Cerebellar nuclear complex (tissue), 1 donor: ENCODE measurements around the gene BTBD3.

Experiments
- DNase-seq, 2 experiments: peaks; one replicate each; lab custom pipeline; 2025; lab: John Stamatoyannopoulos, UW

The BTBD3 gene

GRCh38 chr20:11918391-11918845 is 725 bp downstream of the BTBD3 start:
- no peak for DNase-seq

DNA sequence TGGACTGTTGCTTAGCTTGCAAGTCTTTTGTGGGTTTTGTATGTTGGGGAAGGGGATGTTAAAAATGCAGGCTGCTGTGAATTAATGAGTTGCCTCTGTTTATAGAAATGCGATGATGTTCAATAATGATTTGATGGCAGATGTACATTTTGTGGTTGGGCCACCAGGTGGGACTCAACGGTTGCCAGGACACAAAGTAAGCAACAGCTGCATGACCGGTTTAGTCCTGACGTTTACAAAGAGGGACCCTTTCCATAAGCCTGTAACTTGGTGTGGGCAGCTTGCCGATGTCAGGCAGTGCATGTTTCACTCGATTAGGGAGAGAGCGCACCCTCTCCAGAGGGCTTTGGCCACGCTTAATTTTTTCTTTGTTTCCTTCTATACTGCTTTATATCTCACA is 1.3 kb downstream of the BTBD3 start:
- peak in 1 of 2 experiments; percentile 22 for DNase-seq

DNA sequence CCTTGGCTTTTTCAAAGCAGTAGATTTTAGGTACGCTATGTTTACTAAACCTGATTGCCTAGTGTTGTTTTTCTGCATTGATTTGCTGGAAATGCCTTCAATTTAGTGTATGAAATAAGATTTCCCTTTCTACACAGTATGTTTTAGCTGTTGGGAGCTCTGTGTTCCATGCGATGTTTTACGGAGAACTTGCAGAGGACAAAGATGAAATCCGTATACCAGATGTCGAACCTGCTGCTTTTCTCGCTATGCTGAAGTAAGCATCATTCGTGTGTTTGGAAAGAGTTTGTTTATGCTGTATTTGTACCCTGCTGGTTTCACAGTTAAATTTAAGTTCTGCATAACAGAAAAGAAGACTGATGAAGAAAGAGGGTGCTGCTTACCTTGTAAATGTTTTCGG is 1.9 kb downstream of the BTBD3 start:
- no peak for DNase-seq

- DNase-seq = no peak
These were observed 2.4 kb downstream of the BTBD3 start for GRCh38 chr20:11920083-11920482.

DNA sequence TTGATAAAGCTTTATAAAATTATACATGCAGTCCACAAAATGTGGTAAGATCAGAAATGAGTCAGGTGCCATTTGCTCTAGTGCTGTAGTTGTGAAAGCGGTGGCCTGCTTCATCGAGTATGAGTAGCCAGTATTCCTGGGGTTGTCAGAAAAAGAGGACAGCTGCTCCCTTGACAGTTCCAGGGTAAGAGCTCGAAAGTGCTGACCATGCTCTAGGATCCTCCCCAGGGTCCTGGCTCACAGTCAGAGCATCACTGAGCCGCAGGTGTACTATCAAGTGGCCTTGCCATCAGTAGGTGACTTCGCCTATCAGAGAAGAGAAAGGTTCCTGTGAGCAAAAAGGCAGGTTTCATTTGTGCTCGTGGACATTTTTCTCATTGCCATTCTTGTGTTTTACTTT is 3.6 kb downstream of the BTBD3 start:
- DNase-seq = peak; percentile 19 to 73

DNA sequence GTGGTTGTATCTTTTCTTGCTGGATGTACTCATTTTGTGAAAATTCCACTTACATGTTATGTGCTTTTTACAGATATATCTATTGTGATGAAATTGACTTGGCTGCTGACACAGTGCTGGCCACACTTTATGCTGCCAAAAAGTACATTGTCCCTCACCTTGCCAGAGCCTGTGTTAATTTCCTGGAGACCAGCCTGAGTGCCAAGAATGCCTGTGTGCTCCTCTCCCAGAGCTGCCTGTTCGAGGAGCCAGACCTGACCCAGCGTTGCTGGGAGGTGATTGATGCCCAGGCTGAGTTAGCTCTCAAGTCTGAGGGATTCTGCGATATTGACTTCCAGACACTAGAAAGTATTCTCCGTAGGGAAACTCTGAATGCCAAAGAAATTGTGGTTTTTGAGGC is 4.9 kb downstream of the BTBD3 start:
- DNase-seq = peak; percentile 76 to 93

DNA sequence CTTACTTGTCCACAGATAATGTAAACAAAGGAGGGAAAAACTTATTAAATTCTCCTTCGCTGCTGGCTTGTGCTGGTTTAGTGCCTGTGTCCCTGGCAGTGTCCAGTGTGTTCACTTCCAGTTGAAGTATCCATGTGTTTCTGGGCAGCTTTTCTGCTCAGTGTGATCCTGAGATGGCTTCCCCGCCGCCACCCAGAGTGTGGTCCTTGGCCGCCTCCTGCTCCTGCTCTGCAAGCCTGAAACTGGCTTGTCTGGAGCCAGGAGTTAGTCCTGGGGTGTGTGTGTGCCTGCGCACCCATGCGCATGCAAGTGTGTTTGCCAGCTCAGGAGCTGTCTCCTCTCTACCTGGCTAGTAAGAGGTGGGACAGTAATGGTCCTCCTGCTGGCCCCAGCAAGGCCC is 7.2 kb downstream of the BTBD3 start:
- DNase-seq = peak in 1 of 2 experiments; percentile 32

DNA sequence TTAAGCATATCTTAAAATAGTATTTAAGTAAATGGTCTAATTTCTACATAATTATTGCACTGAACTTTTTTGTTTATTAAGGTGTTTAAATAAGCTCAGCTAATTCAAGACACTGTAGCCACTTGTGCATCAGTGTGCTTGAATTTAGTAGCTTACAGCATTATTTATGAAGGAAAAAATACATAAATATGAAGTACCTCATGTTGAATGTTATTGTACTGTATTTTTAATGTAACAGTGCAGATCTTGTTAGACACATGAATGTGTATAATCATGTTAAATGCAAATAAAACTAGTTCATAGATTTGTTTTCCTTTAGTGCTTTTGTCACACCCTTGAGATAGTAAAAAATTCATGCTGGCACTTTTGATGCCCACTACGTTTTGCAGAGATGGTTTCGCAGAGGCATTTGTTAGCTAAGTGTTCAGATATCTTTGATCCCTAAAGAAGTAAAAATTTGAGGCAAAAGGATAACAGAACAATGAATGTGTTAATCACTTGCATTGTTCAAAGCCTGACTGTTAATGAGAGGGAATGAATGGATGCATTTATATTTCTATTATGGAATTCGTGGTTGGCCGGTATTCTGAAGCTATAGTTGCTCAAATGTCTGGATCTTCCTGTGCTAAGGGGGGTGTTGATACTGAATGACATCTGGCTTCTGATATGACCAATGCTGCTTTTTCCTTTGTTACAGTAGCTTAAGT is 8.8 kb downstream of the BTBD3 start:
- no peak for DNase-seq

- DNase-seq = no peak
These were observed 12.3 kb downstream of the BTBD3 start for GRCh38 chr20:11929947-11930346.

- DNase-seq = no peak
These were observed 17.8 kb downstream of the BTBD3 start for GRCh38 chr20:11935212-11936154.

DNA sequence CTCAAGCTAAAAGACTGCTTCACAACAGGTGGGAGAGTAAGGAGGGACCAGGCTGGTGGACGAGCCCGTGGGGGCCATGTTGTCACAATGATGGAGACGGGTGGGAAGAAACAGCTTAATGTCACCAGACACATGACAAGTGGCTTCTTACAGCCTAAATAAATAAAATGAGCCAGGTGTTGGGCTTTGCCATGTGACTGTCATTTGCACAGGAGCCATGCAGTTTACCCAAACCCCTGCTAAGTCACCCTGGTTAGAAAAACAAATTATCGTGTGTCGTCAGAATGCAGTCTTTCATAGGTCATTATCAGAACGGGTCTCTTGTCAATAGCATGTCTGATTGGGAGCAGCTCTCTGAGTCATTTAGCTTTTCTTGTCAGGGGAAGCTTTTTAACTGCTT is 18.5 kb downstream of the BTBD3 start:
- no peak for DNase-seq

DNA sequence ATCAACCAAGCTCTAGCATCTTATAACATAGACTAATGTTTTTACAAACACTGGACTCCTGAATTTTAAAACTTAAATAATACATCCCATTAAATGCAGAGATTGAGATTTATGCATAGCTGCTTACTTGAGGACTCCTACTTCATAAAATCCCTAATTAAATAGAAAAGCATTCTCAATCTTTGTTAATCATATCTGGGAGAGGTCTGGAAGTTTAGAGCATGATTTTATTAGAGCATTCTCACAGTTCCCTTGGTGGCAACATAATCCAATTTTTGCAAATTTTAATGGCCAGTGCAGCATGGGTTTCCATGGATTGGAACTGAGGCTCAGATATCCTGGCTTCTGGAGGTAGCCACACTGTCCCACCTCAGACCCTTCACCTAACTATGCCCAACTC is 19.5 kb downstream of the BTBD3 start:
- DNase-seq = no peak

DNA sequence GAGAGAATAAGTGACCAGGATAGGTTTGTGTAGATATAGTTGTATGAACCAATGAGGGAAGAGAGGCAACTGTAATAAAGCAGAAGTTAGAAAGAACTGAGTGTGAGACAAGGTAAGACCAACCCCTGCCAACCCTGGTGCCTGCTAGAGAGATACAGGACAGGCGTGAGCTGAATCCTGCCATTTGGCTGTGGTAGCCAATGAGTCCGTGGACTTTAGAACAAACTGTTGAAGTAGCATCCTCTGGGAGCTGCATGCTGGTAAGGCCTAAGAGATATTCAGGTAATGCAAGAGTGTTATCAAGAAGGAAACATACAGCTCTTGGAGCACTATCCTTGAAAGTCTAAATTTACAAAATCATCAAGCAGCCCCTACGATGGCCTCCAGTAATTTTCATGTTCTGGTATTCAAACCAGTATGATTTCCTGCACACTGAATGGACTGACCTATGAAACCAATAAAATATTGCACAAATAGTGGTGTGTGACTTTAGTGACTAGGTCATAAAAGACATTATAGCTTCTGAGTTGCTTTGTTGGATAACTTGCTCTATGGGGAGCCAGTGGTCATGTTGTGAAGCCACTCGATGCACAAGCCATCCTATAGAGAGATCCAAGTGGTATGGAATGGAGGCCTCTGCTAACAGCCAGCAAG is 24.0 kb downstream of the BTBD3 start:
- no peak for DNase-seq

- DNase-seq = no peak
These were observed 26.1 kb downstream of the BTBD3 start for GRCh38 chr20:11943778-11944177.

DNA sequence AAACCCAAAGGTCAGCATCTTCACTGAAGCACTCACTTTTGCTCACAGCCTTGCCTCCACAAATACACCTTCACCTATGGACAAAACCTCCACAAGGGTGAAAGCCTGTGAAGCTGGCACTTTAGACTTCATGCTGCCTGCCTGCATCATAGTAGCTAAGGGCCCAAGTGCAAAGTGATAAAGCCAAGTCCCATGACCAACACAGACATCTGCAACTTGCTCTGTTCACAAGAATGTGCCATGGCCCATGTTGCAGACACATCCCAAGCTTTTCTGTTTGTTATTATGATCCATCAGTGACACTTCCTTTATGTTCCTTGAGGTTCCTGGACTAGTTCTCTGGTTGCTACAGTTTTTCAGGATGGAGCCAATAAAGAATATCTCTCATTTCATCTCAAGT is 31.1 kb downstream of the BTBD3 start:
- DNase-seq = no peak

GRCh38 chr20:11949711-11950110 is 32.0 kb downstream of the BTBD3 start:
- DNase-seq = no peak

DNA sequence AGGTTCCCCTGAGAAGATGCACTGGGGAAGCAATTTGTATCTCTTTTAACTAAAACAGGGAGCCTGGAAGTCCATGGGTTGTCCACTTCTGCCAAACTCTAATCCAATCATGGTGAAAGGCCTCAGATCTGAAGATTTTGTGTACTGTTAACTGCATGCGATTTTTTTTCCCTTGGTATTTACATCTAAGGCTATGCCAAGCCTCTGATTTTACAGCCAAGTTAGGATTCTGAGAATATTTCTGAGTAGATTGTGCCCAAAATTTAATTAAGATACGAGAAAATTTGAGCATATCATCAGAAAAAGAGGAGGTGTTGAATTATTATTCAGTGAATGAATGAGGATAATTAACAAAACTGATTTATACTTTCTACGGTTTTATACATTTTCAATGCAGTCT is 34.0 kb downstream of the BTBD3 start:
- no peak for DNase-seq

- DNase-seq = no peak
These were observed 34.9 kb downstream of the BTBD3 start for GRCh38 chr20:11952639-11953038.

GRCh38 chr20:11957911-11958310 is 40.2 kb downstream of the BTBD3 start:
- DNase-seq = no peak

DNA sequence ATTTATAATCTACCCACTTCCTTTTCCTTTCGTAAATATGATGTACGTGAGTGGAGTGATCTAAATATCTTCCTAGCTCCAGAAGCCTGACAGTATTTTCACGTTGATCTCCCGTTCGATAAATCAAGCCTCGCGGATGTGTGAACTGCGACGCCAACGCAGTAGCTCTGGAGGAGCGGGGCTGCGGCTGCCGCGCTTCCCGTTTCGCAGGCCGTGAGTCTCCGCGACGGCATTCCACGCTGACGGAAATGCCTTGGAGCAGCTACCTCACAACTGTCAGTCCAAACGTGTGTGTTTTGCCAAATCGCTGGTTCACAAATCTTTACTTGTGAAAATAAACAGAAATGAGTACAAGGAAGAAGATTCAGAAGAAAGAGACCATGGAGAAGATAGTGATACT is 41.2 kb downstream of the BTBD3 start:
- no peak for DNase-seq

DNA sequence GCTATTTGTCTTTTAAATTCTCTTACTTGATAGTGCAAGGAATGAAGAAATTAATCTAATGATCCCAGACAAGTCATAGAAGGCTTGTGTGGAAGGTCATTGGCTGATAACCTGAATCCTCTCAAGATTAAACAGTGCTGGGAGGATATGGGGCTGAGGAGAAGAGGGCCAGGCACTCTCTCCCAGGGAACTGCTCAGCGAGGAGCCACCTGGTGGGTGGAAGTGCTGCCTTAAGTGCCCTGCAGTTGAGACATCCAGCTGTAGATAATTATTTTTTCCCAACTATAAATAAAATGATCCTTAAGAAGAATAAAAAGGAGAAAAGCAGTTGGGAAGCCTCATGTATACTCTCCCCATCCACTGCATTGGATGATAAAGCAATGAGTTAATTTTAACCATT is 47.9 kb downstream of the BTBD3 start:
- DNase-seq = no peak

DNA sequence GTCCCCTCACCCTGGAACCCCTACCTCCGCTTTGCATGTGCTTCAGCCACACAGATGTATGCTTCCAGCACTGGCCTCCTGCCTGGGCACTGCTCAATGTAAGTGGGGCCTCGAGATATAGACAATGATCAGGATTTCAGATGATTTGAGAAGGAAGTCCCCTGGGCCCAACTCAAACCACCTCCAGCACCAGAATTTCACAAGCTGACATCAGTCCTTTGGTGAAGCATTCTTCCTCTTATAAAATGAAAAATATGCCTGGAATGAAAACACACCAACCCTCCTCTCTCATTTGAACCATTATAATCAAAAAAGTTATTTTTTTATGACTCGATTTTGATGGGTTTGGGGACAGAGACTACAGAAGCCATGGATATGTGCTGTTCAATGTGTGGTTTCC is 48.5 kb downstream of the BTBD3 start:
- DNase-seq = no peak
